Nucleus accumbens (tissue), 56 donors: Measurements from ENCODE around the gene BORA.
"Not testable (repeated sequence)": the region's sequence is repeated elsewhere in the genome, so short reads cannot be mapped to it uniquely, and the experiment has no call there.

Experiments used
- DNase-seq, 56 donors: peaks; one replicate each; lab custom pipeline; 2025; lab: John Stamatoyannopoulos, UW

BORA gene

GRCh38 chr13:72760189-72760588 is 32.5 kb downstream of the BORA start:
- no peak for DNase-seq

- no peak for DNase-seq
These were observed 35.7 kb downstream of the BORA start for GRCh38 chr13:72763411-72763810.

GRCh38 chr13:72774019-72774418 is 46.3 kb downstream of the BORA start:
- DNase-seq = no peak

GRCh38 chr13:72781451-72782439 is 54.0 kb downstream of the BORA start, which contains the start of the genes DIS3 and PIBF1:
Gene DIS3, minus strand, starts transcription at chr13:72781900. Its CDS starts 68 bp downstream, at chr13:72781832.
Gene PIBF1, plus strand, starts transcription at chr13:72782133. Its CDS starts 1,337 bp downstream, at chr13:72783470.
- peak; percentile 62 to 98 (median 94) for DNase-seq

- no peak for DNase-seq
These were observed 55.0 kb downstream of the BORA start for GRCh38 chr13:72782717-72783116.

GRCh38 chr13:72784679-72785078 is 57.0 kb downstream of the BORA start:
- DNase-seq = not testable (repeated sequence)

GRCh38 chr13:72788831-72789230 is 61.1 kb downstream of the BORA start:
- DNase-seq = no peak

GRCh38 chr13:72792640-72793039 is 64.9 kb downstream of the BORA start:
- DNase-seq = no peak

GRCh38 chr13:72798817-72799216 is 71.1 kb downstream of the BORA start:
- no peak for DNase-seq

- DNase-seq = no peak
These were observed 76.6 kb downstream of the BORA start for GRCh38 chr13:72804301-72804700.
